GM18498 (cell line): ENCODE data around the gene CNR2.
"Not testable (repeated sequence)": the region's sequence is repeated elsewhere in the genome, so short reads cannot be mapped to it uniquely, and the experiment has no call there.

Experiments
- ATAC-seq: cut with Tn5 transposase; IDR thresholded peaks from one replicate; pipeline ENCODE4 v1.9.1; 2021; ENCODE audit warnings: mild to moderate bottlenecking, moderate library complexity; ENCODE audit not compliant: unreplicated experiment

Gene CNR2

GRCh38 chr1:23916209-23917131 is 3.3 kb upstream of the CNR2 start:
- ATAC-seq, result peak; percentile 64

GRCh38 chr1:23915466-23915865 is 2.3 kb upstream of the CNR2 start:
- ATAC-seq, result no peak

- no peak for ATAC-seq
Measured at GRCh38 chr1:23914921-23915320, 1.8 kb upstream of the CNR2 start.

- no peak for ATAC-seq
Measured at GRCh38 chr1:23911921-23912320, 1.2 kb downstream of the CNR2 start.

- no peak for ATAC-seq
Measured at GRCh38 chr1:23910553-23911246, 2.5 kb downstream of the CNR2 start.

GRCh38 chr1:23910144-23910543 is 3.0 kb downstream of the CNR2 start:
- ATAC-seq, result no peak

GRCh38 chr1:23909412-23909811 is 3.8 kb downstream of the CNR2 start:
- no peak for ATAC-seq

GRCh38 chr1:23908453-23909341 is 4.5 kb downstream of the CNR2 start:
- no peak for ATAC-seq

GRCh38 chr1:23906731-23907130 is 6.4 kb downstream of the CNR2 start:
- ATAC-seq, result no peak

- no peak for ATAC-seq
Measured at GRCh38 chr1:23905461-23906025, 7.6 kb downstream of the CNR2 start.

GRCh38 chr1:23904748-23905357 is 8.3 kb downstream of the CNR2 start:
- ATAC-seq, result peak; percentile 48

- no peak for ATAC-seq
Measured at GRCh38 chr1:23903754-23904153, 9.4 kb downstream of the CNR2 start.

GRCh38 chr1:23902321-23903278 is 10.6 kb downstream of the CNR2 start:
- no peak for ATAC-seq

- ATAC-seq, result not testable (repeated sequence)
Measured at GRCh38 chr1:23900017-23900416, 13.1 kb downstream of the CNR2 start.

- no peak for ATAC-seq
Measured at GRCh38 chr1:23899070-23899469, 14.1 kb downstream of the CNR2 start.

- no peak for ATAC-seq
Measured at GRCh38 chr1:23897083-23897482, 16.1 kb downstream of the CNR2 start.

GRCh38 chr1:23896491-23896890 is 16.7 kb downstream of the CNR2 start:
- ATAC-seq, result no peak

- ATAC-seq, result no peak
Measured at GRCh38 chr1:23895993-23896392, 17.2 kb downstream of the CNR2 start.

GRCh38 chr1:23895082-23895481 is 18.1 kb downstream of the CNR2 start:
- ATAC-seq, result no peak
